HG03025 (cell line): ENCODE measurements around the gene ZNF445.
"Not testable (repeated sequence)": the region's sequence is repeated elsewhere in the genome, so short reads cannot be mapped to it uniquely, and the experiment has no call there.

Experiments
- ATAC-seq: cut with Tn5 transposase; IDR thresholded peaks from one replicate; pipeline ENCODE4 v1.9.1; 2021; ENCODE audit warnings: mild to moderate bottlenecking, moderate library complexity; ENCODE audit not compliant: unreplicated experiment, low FRiP score

Gene ZNF445

DNA sequence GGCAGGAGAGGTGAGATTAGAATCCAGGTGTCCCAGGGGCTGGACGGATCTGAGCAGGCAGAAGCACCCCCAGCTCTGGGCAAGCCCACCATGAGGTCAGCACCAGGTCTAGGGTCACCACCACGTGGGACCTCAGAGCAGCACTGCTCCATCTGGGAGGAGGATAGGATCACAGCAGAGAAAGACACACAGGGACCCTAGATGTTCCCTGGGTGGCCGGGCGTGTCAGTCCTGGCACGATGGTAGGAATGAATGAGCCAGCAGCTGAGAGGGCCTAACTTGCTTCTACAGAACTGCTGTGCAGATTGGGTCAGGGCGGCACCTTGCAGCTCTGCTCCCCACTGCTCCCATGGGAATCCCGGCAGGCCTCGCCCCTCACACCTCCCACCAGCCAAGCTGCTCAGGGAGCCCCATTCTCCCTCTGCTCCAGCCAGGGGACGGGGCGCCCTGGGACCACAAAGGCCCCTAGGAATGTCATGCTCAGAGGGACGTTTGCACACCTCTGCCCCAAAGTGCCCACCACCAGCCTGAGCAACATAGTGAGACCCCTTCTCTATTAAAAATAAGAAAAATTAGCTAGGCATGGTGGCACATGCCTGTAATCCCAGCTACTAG lies 66.3 kb downstream of the ZNF445 start:
- no peak for ATAC-seq

GRCh38 chr3:44409640-44410410 lies 67.6 kb downstream of the ZNF445 start:
- ATAC-seq: no peak

GRCh38 chr3:44402548-44402947 lies 74.9 kb downstream of the ZNF445 start:
- ATAC-seq: no peak

- ATAC-seq: no peak
Measured at GRCh38 chr3:44400771-44401170, 76.7 kb downstream of the ZNF445 start.

DNA sequence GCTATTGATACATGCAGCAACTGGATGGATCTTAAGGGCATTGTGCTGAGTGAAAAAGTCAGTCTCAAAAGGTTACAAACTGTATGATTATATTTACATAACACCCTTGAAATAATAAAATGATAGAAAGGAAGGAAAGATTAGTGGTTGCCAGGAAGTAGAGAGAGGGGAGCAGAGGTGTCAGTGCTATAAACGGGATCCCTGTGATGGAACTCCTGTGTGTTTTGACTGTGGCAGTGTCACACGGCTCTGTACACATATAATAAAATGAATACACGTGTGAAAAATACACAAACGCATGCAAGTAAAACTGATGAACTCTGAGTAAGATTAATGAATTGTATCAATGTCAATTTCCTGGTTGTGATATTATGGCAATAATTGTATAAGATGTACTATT lies 78.6 kb downstream of the ZNF445 start:
- ATAC-seq: no peak

GRCh38 chr3:44398271-44398670 lies 79.2 kb downstream of the ZNF445 start:
- ATAC-seq: not testable (repeated sequence)

DNA sequence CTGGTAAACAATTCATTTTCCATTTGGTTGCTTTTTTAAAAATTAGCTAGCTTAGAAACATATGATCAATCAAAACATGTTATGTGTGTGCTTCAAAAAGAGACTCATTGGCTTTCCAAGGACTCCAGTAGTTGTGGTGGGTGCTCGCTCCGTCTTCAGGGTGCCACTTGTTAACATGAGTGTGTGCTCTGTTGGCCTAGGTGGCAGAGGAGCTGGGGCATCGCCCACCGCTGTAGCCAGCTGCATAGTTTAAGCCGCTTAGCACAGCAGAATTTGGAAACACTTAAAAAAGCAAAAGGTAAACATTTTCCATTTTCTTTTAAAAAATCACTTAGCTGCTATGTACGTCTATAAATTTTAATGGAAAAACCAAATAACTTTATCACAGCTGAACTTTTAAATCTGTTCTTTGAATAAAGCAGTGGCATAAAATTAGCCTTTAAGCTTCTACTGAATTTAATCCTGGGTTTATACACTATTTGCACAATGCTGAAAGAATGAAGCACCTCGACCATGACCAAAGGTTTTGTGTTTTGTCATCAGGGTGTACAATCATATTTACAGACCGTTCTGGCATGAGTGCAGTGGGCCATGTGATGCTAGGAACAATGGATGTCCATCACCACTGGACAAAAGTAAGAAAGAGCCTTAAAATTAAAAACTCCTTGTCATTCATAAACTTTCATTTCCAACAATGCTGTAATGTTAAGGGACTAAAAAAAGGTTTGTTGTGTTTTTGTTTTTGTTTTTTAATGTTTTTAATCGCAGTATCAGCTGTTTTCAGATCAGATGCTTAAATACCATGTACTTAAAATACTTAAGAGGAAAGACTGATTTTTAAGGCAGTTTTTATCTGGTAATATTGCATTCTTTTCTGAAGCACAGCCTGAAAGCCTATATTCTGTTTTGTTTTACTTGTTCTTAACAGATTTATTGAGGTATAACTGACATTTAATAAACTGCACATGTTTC lies 81.0 kb downstream of the ZNF445 start:
- no peak for ATAC-seq

DNA sequence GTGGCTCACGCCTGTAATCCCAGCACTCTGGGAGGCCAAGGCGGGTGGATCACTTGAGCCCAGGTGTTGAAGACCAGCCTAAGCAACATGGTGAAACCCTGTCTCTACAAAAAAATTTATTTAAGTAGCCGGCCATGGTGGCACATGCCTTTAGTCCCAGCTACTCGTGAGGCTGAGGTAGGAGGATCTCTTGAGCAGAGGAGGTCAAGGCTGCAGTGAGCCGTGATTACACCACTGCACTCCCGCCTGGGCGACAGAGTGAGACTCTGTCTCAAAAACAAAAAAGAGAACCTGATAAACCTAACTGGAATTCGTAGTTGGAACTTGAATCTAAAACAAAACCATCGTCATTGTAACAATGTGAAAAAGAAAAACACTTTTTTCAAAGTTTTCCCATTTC lies 81.8 kb downstream of the ZNF445 start:
- no peak for ATAC-seq

GRCh38 chr3:44392489-44392888 lies 85.0 kb downstream of the ZNF445 start:
- no peak for ATAC-seq

DNA sequence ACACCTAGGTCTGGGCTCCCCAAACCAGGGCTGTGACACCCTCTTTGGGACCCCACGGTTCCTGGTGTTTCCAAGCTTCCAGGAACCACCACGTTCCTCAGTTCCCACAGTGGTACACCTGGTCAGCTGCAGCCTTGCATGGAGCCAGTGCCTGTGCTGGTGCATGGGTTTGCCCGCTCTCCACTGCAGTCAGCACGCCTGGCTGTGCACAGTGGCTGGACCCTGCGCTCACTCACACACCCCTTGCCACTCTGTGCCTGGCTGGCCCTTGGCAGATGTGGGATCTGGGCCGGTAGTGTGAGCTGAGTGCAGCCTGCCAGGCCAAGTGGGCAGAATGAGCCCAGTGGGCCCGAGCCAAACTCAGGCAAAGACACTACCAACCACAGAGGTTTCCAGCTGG lies 90.1 kb downstream of the ZNF445 start:
- ATAC-seq: no peak
